ENCODE measurements around the gene SH3RF3.

DNA sequence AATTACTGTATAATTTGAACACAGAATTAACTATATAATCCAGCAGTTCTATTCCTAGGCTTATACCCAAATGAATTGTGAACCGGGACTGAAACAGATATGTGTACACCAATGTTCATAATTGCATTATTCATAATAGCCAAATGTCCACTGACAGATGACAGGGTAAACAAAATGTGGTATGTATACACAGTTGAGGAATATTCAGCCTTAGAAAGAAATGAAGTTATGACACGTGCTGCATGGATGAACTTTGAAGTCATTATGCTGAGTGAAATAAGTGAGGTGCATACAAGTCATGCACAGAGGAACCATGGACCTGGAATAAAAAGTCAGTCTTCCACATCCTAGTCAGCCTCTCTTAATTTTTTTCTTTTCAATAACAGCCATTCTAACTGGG lies 91.9 kb downstream of the SH3RF3 start:
- no peak for TF ChIP-seq YY1 (IDR thresholded peaks at IDR 0.05; ENCODE audit: insufficient read depth, insufficient read length)
- TF ChIP-seq SUZ12 (IDR thresholded peaks at IDR 0.05; ENCODE audit: extremely low read depth, insufficient read depth, insufficient read length) = no peak

Measured in NT2/D1 (cell line).